C4-2B (cell line): ENCODE measurements around the gene PDGFRB.

ENCODE experiments used
- H3K27ac ChIP-seq: fragments of 450-650 bp; 2 replicates; pipeline ENCODE4 v1.5.1; 2017
- CTCF ChIP-seq: fragments of 450-650 bp; conservative IDR thresholded peaks from 2 replicates; pipeline ENCODE4 v1.5.1; 2017; ENCODE audit warnings: mild to moderate bottlenecking
- ZFX ChIP-seq: fragments of 450-650 bp; IDR thresholded peaks from 2 replicates; pipeline ENCODE4 v1.6.1; 2017

PDGFRB gene

DNA sequence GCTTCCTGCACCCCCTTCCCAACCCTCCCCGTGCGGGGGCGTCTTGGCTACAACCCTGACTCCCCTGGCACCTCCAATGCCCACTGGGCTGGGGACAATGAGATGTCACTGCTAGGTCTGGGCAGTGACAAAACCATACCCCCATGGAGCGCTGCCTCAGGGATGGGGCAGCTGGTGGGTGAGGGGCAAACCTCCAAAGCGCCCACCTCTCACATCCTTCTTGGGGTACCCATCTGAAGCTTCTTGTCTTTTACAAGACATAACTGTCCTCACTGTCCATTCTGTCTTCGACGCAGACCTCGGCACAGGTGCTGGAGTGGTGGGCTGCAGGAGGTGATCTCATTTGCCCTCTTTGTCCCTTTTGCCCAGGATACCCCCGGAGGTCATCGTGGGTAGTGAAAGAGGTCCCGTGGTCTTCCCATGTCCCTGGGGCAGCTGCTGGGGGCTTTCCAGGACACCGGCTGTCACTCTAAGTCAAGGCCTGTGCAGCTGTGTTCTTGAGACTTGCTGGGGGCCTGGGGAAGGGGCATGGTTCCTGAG, 41.5 kb downstream of the PDGFRB start:
- TF ChIP-seq ZFX: no peak
- no peak for TF ChIP-seq CTCF
- no peak overlapping the region for H3K27ac ChIP-seq

- TF ChIP-seq CTCF (no peak), ZFX (no peak)
- H3K27ac ChIP-seq: no peak overlapping the region
Measured at GRCh38 chr5:150113047-150113744, 42.4 kb downstream of the PDGFRB start.

GRCh38 chr5:150112201-150113046, 43.2 kb downstream of the PDGFRB start:
- no peak overlapping the region for H3K27ac ChIP-seq
- TF ChIP-seq ZFX: no peak
- no peak for TF ChIP-seq CTCF

DNA sequence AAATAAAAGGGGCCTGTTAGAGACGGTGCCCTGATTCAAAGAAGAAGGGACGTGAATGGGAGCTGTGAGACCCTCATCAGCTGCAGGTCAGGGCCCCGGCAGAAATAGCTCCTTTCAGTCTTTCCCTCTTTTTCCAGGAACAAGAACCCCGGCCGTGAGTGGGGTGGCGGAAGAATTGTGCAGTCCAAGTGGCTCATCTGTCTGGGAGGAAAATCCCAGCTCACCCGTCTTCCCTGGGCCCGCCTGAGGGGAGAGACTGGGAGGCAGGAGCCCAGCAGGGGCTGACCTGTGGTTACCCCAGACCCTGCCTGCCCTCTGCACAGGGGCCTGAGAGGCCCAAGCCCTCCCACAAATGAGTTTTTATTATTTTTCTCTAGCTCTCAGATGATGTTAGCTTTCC, 44.5 kb downstream of the PDGFRB start:
- TF ChIP-seq ZFX: no peak
- no peak for TF ChIP-seq CTCF
- no peak overlapping the region for H3K27ac ChIP-seq

DNA sequence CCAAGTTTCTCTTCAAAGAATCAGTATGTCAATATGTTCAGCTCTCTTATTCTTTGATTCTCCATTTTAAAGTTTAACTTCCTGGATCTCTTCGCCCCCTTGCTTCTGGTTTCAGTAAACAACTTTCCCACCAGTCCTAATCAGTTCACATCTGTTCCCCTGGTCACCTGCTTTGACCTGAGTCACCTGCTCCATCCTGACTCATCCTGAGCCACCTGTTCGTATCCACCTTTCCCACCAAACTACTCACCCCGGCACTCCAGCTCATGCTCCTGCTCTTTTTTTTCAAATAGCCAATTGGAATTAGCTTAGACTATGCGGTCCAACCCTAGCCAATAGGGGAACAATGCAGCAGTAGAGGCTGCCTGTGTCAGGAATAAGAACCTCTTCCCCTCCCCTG, 45.7 kb downstream of the PDGFRB start:
- H3K27ac ChIP-seq: no peak overlapping the region
- no peak for TF ChIP-seq CTCF
- TF ChIP-seq ZFX: no peak

DNA sequence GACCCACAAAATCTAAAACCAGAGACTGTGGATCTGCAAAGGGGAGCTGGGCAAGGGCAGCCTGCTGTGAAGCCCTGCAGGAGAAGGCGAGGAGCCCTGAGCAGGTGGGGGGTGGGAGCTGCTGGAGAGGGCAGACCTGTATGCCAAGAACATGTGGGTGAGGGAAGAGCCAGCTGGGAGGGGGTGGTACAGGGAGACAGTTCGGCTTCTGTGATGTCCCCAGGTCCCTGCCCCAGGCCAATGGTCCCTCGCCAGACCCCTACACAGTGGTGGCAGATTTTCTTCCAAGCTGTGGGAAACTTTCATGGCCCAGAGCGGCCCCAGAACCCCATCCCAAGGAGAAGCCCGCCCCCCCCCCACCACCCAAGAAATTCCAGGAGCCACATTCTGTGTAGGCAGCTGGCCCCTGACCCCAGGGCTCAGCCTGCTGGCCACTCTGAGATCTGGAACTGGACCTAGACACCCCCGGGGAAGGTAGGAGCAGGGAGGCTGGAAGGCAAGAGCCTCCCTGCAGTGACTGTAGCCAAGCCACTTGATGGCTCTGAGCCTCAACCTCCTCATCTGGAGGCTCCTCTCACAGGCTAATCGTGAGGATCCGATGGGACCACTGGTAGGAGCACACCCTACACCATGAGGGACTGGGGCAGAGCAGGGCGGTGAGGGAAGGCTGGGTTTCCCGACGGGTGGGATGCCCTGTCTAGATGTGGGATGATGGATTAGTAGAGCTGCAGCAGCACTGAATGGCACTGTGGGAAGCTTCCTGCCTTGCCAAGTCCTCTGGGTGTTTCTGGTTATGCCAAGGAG, 46.7 kb downstream of the PDGFRB start:
- TF ChIP-seq ZFX (no peak), CTCF (no peak)
- H3K27ac ChIP-seq: no peak overlapping the region
